Measurements from ENCODE around the gene CRYBA2.

DNA sequence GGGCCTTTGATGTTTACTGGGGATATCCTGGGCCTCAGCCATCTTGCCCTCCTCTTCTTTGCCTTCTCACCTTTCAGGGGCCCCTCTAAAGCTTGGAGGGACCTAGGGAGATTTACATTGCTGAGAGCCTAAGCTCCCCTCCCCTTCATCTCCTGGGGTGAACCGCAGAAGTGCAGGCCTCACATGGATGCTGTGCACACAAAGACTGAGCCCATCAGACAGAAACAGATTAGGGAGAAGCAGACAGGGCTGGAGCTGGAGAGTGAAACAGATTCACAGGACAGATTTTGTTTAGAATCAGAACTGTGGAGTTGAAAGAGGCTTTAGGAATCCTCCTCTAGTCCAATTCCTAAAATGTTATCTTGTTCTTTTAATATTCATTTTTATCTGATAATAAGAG lies 37.2 kb downstream of the CRYBA2 start:
- TF ChIP-seq EP300 (IDR thresholded peaks at IDR 0.05): no peak
- no peak for TF ChIP-seq CTCF (IDR thresholded peaks at IDR 0.05)
